DMS114 treated with DMSO at 0.1 percent for 48 hours (cell line): ENCODE measurements around the gene PRKAR1A.

Experiments used
- DNase-seq: peaks from one replicate; lab custom pipeline; 2025; ENCODE audit not compliant: unreplicated experiment; lab: John Stamatoyannopoulos, UW

The PRKAR1A gene

GRCh38 chr17:68541816-68542215 lies 29.6 kb downstream of the PRKAR1A start:
- DNase-seq: no peak

GRCh38 chr17:68542698-68543463 lies 30.7 kb downstream of the PRKAR1A start:
- no peak for DNase-seq

- DNase-seq: no peak
Measured at GRCh38 chr17:68544111-68544915, 32.1 kb downstream of the PRKAR1A start.

GRCh38 chr17:68556551-68556950 lies 44.3 kb downstream of the PRKAR1A start:
- DNase-seq: no peak

- no peak for DNase-seq
Measured at GRCh38 chr17:68559316-68559715, 47.1 kb downstream of the PRKAR1A start.

- no peak for DNase-seq
Measured at GRCh38 chr17:68560966-68561720, 48.9 kb downstream of the PRKAR1A start.

- DNase-seq: no peak
Measured at GRCh38 chr17:68562736-68563135, 50.5 kb downstream of the PRKAR1A start.

- no peak for DNase-seq
Measured at GRCh38 chr17:68564415-68565111, 52.3 kb downstream of the PRKAR1A start.

GRCh38 chr17:68565661-68566441 lies 53.6 kb downstream of the PRKAR1A start:
- DNase-seq: no peak

GRCh38 chr17:68566442-68566738 lies 54.2 kb downstream of the PRKAR1A start:
- no peak for DNase-seq

GRCh38 chr17:68567035-68567434 lies 54.8 kb downstream of the PRKAR1A start:
- no peak for DNase-seq

GRCh38 chr17:68567581-68567980 lies 55.4 kb downstream of the PRKAR1A start:
- DNase-seq: no peak

GRCh38 chr17:68568581-68568980 lies 56.4 kb downstream of the PRKAR1A start:
- no peak for DNase-seq

- no peak for DNase-seq
Measured at GRCh38 chr17:68569346-68569745, 57.1 kb downstream of the PRKAR1A start.

- no peak for DNase-seq
Measured at GRCh38 chr17:68570526-68570925, 58.3 kb downstream of the PRKAR1A start.

- DNase-seq: no peak
Measured at GRCh38 chr17:68572138-68572842, 60.1 kb downstream of the PRKAR1A start.

GRCh38 chr17:68573338-68573737 lies 61.1 kb downstream of the PRKAR1A start:
- DNase-seq: no peak

GRCh38 chr17:68576137-68576536 lies 63.9 kb downstream of the PRKAR1A start:
- no peak for DNase-seq

GRCh38 chr17:68576811-68577496 lies 64.7 kb downstream of the PRKAR1A start:
- DNase-seq: no peak
